Colonic mucosa (tissue), 4 donors: ENCODE results near the gene DBI. TPM values are rescaled to one million over a fixed set of nuclear protein-coding genes. Genes with fewer than 3 reads are reported as not detected.
"Not testable (repeated sequence)": the region's sequence is repeated elsewhere in the genome, so short reads cannot be mapped to it uniquely, and the experiment has no call there.

Experiments used
- DNase-seq: peaks from one replicate; pipeline ENCODE4 v3.0.0-alpha.2; 2020
- H3K27ac ChIP-seq: fragments of 200-600 bp; one replicate; pipeline ENCODE4 v1.8.0; 2021
- H3K27me3 ChIP-seq: fragments of 200-600 bp; one replicate; pipeline ENCODE4 v1.8.0; 2021
- H3K36me3 ChIP-seq: fragments of 200-600 bp; one replicate; pipeline ENCODE4 v1.8.0; 2021
- H3K4me1 ChIP-seq: fragments of 200-600 bp; one replicate; pipeline ENCODE4 v1.8.0; 2021; ENCODE audit warnings: mild to moderate bottlenecking
- H3K4me3 ChIP-seq: fragments of 200-600 bp; one replicate; pipeline ENCODE4 v1.8.0; 2021
- H3K9ac ChIP-seq, 2 donors: one replicate each; pipeline ENCODE4 v1.7.0; 2013; ENCODE audit warnings: control low read depth in 2 of 2, low read depth in 2 of 2, low read length in 2 of 2
- H3K9me3 ChIP-seq: fragments of 200-600 bp; one replicate; pipeline ENCODE4 v1.8.0; 2021
- intact Hi-C: fragments of 100-400 bp; cut with DNase I; formaldehyde crosslinking; loops from one replicate; pipeline ENCODE4 v1.14.1; 2022
- total RNA-seq, 2 donors: library from RNA; stranded (reverse); fragmentation: NEBNext Ultra II Directional in 1 of 2; extraction: Animal tissue kit (Norgen Biotek cat#: 25700) in 1 of 2; gene quantifications; one replicate each; pipeline ENCODE4 v1.2.1, GENCODE V29; 2021
- TF ChIP-seq, protein P1 (sequence below): fragments of 200-600 bp; IDR thresholded peaks from one replicate; pipeline ENCODE4 v1.8.0; 2022; ENCODE audit warnings: antibody characterized with exemption, mild to moderate bottlenecking
- donor health status: healthy.
- donor health status: DM: no; HTN: no; CAD: no.
- donor health status: DM: no; HTN: no; CAD: no.

Gene DBI
- total RNA-seq, 2 donors from 2014 or later, result 275 to 291 TPM

DNA sequence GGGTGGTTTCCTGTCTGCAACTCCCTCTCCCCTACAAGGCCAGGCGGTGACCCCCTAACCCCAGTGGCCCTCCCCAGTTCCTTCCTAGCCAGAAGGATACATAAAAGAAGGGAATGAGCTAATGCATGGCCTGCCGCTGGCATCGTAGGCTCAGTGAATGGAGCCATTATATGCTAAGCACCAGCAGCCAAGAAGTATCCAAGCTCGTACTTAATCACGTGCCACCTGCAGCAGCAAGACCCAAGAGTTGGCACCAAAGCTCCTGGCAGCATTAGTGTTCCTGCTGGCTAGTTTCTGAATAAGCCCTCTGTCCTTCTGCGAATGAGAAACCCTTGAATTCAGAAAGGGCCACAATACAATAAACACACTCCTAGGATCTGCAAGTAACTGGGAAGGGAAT, 4.3 kb downstream of the DBI start:
- no peak overlapping the region for H3K9ac ChIP-seq
- peaks cover 28% of the 10 kb centered on the region for H3K36me3 ChIP-seq
- H3K27ac ChIP-seq, result no peak overlapping the region
- no peaks in the 10 kb centered on the region for H3K4me1 ChIP-seq
- no peak overlapping the region for H3K4me3 ChIP-seq
- H3K9me3 ChIP-seq, result no peaks in the 10 kb centered on the region
- no peak for DNase-seq
- intact Hi-C loops, result no loop called here
- TF ChIP-seq, protein P1, sequence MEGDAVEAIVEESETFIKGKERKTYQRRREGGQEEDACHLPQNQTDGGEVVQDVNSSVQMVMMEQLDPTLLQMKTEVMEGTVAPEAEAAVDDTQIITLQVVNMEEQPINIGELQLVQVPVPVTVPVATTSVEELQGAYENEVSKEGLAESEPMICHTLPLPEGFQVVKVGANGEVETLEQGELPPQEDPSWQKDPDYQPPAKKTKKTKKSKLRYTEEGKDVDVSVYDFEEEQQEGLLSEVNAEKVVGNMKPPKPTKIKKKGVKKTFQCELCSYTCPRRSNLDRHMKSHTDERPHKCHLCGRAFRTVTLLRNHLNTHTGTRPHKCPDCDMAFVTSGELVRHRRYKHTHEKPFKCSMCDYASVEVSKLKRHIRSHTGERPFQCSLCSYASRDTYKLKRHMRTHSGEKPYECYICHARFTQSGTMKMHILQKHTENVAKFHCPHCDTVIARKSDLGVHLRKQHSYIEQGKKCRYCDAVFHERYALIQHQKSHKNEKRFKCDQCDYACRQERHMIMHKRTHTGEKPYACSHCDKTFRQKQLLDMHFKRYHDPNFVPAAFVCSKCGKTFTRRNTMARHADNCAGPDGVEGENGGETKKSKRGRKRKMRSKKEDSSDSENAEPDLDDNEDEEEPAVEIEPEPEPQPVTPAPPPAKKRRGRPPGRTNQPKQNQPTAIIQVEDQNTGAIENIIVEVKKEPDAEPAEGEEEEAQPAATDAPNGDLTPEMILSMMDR, result no peak
- no peaks in the 10 kb centered on the region for H3K27me3 ChIP-seq

GRCh38 chr2:119372778-119373568, 6.2 kb downstream of the DBI start:
- no peak for DNase-seq
- no peaks in the 10 kb centered on the region for H3K4me1 ChIP-seq
- peaks cover 28% of the 10 kb centered on the region for H3K36me3 ChIP-seq
- intact Hi-C loops, result no loop called here
- H3K27me3 ChIP-seq, result no peaks in the 10 kb centered on the region
- no peaks in the 10 kb centered on the region for H3K9me3 ChIP-seq
- H3K4me3 ChIP-seq, result no peak overlapping the region
- no peak overlapping the region for H3K27ac ChIP-seq
- no peak overlapping the region for H3K9ac ChIP-seq
- TF ChIP-seq, protein P1, result no peak

DNA sequence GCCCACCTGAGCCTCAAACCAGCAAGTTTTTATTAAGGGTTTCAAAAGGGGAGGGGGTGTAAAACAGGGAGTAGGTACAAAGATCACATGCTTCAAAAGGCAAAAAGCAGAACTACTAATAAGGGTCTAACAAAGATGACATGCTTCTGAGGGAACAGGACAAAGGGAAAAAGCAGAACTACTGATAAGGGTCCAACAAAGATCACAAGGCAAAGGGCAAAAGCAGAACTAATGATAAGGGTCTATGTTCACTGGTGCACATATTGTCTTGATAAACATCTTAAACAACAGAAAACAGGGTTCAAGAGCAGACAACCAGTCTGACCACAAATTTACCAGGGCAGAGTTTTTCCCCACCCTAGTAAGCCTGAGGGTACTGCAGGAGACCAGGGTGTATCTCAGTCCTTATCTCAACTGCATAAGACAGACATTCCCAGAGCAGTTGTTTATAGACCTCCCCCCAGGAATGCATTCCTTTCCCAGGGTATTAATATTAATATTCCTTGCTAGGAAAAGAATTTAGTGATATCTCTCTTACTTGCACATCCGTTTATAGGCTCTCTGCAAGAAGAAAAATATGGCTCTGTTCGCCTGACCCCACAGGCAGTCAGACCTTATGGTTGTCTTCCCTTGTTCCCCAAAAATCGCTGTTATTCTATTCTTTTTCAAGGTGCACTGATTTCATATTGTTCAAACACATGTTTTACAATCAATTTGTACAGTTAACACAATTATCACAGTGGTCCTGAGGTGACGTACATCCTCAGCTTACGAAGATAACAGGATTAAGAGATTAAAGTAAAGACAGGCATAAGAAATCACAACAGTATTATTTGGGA, 7.3 kb downstream of the DBI start:
- H3K4me1 ChIP-seq, intact Hi-C loops, H3K27ac ChIP-seq, H3K4me3 ChIP-seq, H3K27me3 ChIP-seq, DNase-seq, H3K9ac ChIP-seq, H3K9me3 ChIP-seq: not testable (repeated sequence)
- H3K36me3 ChIP-seq, result peaks cover 24% of the 10 kb centered on the region

DNA sequence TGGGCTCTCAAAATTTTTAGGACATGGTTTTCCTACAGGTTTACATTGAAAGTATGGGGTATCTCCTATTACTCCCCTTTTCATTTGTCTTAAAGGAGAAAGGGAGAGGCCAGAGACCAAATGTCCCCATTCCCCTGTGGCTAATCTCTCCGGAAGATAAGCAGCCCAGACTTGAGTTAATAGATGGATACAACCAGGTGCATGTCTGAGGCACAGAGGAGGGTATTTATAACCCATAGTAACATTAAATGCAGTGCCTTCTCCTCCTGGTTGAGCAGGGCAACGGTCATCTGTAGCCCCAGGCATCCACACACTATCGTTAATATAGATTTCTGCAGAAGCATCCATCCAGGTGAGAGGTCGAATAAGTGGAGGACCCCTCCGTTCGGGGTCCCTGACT, 9.6 kb downstream of the DBI start:
- intact Hi-C loops, result not testable (repeated sequence)

GRCh38 chr2:119376810-119377209, 10.0 kb downstream of the DBI start:
- TF ChIP-seq, protein P1, result no peak
- H3K4me1 ChIP-seq, result no peaks in the 10 kb centered on the region
- no peak overlapping the region for H3K27ac ChIP-seq
- intact Hi-C loops, result no loop called here
- no peaks in the 10 kb centered on the region for H3K27me3 ChIP-seq
- H3K9ac ChIP-seq, result no peak overlapping the region
- no peak for DNase-seq
- H3K9me3 ChIP-seq, result no peaks in the 10 kb centered on the region
- peaks cover 8% of the 10 kb centered on the region for H3K36me3 ChIP-seq
- H3K4me3 ChIP-seq, result no peak overlapping the region

More for the DNA sequence above, 9.6 kb downstream of the DBI start:
- not testable (repeated sequence) for H3K9ac ChIP-seq, H3K27ac ChIP-seq, H3K27me3 ChIP-seq, H3K9me3 ChIP-seq, H3K4me1 ChIP-seq, DNase-seq, H3K4me3 ChIP-seq
- H3K36me3 ChIP-seq, result peaks cover 12% of the 10 kb centered on the region

DNA sequence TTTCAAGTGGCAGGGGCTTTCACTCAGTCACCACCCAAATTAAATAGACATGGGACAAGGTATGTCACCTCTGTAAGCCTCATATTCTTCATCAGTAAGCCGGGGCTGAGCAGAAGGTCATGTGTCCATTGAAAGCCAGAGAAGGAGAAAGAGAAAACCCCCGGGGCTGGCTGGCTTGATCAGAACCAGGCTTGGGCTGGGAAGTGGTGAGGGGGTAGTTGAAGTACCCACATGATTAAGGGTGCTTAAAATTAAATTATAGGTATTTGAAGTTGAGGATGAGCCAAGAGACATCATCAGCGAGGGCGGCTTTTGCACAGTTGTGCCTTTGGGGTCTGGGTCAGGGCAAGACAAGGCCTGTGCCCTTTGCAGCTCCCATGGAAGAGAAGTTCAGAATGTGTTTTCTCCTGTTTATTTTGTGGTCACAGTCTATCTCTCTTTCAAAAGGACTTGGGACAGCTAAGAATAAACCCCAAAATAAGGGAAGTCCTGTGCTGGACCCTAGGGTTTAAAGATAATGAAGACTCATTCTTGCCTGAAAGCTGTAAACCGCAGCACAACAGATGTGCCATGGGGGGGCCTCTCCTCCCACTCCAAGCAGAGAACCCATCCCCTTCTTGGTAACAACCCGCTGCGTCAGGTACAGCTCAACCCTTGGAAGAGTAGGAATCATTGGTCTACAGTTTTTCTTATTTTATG, 10.7 kb downstream of the DBI start:
- DNase-seq, result no peak
- Histone ChIP-seq H3K36me3 (peaks cover 4% of the 10 kb centered on the region), H3K9me3 (no peaks in the 10 kb centered on the region), H3K9ac (no peak overlapping the region), H3K27me3 (no peaks in the 10 kb centered on the region), H3K27ac (no peak overlapping the region), H3K4me1 (no peaks in the 10 kb centered on the region), H3K4me3 (no peak overlapping the region)
- TF ChIP-seq, protein P1, result no peak
- intact Hi-C loops, result no loop called here
